Smooth muscle cell of the pulmonary artery (primary cell): ENCODE measurements around the gene CTPS2. TPM values are rescaled to one million over a fixed set of nuclear protein-coding genes. Genes with fewer than 3 reads are reported as not detected.

Source experiments
- total RNA-seq: library from RNA; depleted of rRNA; stranded (reverse); fragments of >200 nt; gene quantifications from 2 replicates; pipeline ENCODE4 v1.2.3, GENCODE V29; 2014

Gene CTPS2, protein sequence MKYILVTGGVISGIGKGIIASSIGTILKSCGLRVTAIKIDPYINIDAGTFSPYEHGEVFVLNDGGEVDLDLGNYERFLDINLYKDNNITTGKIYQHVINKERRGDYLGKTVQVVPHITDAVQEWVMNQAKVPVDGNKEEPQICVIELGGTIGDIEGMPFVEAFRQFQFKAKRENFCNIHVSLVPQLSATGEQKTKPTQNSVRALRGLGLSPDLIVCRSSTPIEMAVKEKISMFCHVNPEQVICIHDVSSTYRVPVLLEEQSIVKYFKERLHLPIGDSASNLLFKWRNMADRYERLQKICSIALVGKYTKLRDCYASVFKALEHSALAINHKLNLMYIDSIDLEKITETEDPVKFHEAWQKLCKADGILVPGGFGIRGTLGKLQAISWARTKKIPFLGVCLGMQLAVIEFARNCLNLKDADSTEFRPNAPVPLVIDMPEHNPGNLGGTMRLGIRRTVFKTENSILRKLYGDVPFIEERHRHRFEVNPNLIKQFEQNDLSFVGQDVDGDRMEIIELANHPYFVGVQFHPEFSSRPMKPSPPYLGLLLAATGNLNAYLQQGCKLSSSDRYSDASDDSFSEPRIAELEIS
- total RNA-seq = 8.7 and 9.6 TPM in 2 replicates

DNA sequence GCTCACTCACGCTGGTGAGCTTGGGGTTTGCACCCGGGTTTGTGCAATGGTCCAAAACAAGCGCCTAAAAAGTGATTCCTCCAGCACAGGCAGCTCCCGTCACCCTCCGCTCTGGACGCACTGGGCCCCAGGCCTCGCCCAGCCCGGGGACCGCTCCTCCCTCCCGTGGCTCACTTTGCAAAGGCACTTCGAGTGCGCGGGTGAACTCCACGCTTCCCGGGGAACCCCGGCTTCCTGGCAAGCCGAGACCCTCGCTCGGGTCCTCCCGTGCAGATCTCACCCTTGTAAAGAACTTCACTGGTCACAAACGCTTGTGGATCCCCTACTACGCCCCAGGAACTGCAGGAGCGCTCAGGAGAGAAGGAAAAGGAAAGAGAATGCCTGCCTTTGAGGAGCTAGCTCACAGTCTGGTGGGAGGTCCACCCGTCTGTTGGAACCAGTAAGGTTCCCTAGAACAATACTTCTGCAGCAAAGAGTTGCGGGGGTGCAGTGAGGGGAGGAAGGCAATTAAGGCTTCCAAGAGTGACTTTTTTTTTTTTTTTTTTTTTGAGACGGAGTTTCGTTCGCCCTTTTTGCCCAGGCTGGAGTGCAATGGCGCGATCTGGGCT lies at the start of gene CTPS2:
Gene CTPS2, minus strand, starts transcription at position 122 of the 608 bp plus-strand sequence. CDS start 9,767 bp downstream, outside the sequence.

DNA sequence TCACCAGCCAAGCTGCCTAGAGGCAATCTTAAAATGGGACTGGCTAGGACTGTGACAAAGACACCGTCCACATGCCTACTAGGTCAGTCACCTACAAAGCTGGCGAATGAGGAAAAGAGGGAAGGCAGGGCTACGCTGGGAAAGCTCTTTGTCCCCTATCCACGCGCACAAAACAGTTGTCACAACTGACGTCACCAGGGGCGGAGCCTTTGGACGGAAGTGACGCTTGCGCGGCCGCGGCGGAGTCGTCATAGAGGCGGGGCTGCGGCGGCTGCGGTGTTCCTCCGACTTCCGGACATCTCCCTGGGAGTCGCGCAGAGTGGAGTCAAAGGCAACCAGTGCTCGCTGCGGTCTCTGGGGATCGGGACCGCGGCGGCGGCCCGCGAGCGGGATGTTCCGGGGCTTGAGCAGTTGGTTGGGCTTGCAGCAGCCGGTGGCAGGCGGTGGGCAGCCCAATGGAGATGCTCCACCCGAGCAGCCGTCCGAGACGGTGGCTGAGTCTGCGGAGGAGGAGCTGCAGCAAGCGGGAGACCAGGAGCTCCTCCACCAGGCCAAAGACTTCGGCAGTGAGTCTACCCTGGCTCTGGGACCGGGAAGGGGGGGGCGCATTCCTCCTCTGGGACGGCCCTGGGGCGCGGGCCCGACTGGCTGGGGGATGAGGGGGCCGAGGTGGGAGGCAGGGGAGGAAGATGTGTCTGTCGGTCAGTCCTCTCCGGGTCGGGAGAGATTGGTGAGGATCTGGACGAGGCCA lies 7.0 kb upstream of the CTPS2 start, which contains the start of gene SYAP1:
Gene SYAP1, plus strand, starts transcription at position 279 of the 751 bp plus-strand sequence. Its CDS starts 113 bp downstream, at position 392.

DNA sequence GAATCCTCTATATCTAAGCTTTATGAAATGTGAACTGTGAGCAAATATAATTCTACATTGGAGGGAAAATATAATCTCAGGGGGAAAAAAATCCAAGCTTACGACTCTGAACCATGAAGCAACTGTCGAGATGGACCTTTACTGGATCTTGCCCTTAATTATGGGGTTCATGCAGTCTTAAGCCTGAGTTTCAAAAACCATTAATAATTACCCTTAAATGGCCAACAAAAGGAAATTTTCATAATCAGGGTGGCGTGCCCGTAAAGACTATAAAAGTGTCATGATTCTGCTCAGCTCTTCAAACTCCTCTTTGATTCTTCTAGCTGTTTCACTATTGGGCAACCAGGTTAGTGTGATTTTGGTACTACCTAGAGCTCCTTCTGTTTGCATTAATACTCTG lies 62.6 kb downstream of the CTPS2 start, which contains the start of gene S100G:
Gene S100G, plus strand, starts transcription at position 301 of the 400 bp plus-strand sequence. CDS start 849 bp downstream, outside the sequence.

Other genes starting within 250 kb of the CTPS2 start
- not detected in 2 replicates for gene S100G, start 62.5 kb downstream of the CTPS2 start, total RNA-seq
- 29.6 and 33.9 TPM in 2 replicates for gene SYAP1, start 6.9 kb upstream of the CTPS2 start, total RNA-seq
- gene TXLNG, start 73.8 kb upstream of the CTPS2 start, total RNA-seq = 6.3 and 6.7 TPM in 2 replicates
- 82.0 and 99.0 TPM in 2 replicates for gene RBBP7, start 157.7 kb upstream of the CTPS2 start, total RNA-seq
- gene REPS2, start 234.0 kb upstream of the CTPS2 start, total RNA-seq = 0.66 and 0.72 TPM in 2 replicates